ENCODE measurements around the gene PRR30. TPM values are rescaled to one million over a fixed set of nuclear protein-coding genes. Genes with fewer than 3 reads are reported as not detected.
"Not testable (repeated sequence)": the region's sequence is repeated elsewhere in the genome, so short reads cannot be mapped to it uniquely, and the experiment has no call there.

Gene PRR30
- total RNA-seq, 2 donors from 2014 or later = not detected

DNA sequence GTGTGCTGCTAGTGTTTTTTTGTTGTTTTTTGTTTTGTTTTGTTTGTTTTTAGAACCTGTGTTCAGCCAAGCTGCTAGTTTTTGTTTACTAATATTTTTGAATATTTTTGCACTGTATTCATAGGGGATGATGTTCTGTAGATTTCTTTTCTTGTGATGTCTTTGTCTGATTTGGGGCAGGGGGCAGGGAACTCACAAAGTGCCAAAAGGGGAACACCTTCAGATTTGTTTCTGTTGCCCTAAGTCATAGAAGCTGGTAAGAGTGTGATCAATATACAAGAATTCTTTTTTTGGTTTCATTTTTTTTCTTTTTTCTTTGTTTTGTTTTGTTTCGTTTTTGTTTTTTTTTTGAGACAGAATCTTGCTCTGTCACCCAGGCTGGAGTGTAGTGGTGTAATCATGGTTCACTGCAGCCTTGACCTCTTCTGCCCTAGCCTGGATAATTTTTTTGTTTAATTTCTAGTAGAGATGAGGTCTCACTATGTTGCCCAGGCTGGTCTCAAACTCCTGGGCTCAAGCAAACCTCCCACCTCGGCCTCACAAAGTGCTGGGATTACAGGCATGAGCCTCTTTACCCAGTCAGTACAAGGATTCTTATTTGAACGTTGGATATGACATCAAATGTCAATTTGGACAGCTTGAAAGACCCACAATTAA, 40.3 kb upstream of the PRR30 start:
- TF ChIP-seq, protein P1, sequence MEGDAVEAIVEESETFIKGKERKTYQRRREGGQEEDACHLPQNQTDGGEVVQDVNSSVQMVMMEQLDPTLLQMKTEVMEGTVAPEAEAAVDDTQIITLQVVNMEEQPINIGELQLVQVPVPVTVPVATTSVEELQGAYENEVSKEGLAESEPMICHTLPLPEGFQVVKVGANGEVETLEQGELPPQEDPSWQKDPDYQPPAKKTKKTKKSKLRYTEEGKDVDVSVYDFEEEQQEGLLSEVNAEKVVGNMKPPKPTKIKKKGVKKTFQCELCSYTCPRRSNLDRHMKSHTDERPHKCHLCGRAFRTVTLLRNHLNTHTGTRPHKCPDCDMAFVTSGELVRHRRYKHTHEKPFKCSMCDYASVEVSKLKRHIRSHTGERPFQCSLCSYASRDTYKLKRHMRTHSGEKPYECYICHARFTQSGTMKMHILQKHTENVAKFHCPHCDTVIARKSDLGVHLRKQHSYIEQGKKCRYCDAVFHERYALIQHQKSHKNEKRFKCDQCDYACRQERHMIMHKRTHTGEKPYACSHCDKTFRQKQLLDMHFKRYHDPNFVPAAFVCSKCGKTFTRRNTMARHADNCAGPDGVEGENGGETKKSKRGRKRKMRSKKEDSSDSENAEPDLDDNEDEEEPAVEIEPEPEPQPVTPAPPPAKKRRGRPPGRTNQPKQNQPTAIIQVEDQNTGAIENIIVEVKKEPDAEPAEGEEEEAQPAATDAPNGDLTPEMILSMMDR (IDR thresholded peaks at IDR 0.05) = no peak
- Histone ChIP-seq H3K4me1 (ENCODE audit: control insufficient read depth in 1 of 2, low read depth in 2 of 2) (peaks cover 2 to 3% of the 10 kb centered on the region in 2 donors), H3K27me3 (replicated peaks; ENCODE audit: insufficient read depth) (no peaks in the 10 kb centered on the region), H3K4me3 (no peak overlapping the region), H3K36me3 (no peaks in the 10 kb centered on the region), H3K27ac (no peak overlapping the region), H3K9me3 (no peaks in the 10 kb centered on the region)
- DNase-seq (ENCODE audit: low spot score) = no peak
- ATAC-seq (ENCODE audit: insufficient number of reproducible peaks, low FRiP score, low read depth) = no peak

DNA sequence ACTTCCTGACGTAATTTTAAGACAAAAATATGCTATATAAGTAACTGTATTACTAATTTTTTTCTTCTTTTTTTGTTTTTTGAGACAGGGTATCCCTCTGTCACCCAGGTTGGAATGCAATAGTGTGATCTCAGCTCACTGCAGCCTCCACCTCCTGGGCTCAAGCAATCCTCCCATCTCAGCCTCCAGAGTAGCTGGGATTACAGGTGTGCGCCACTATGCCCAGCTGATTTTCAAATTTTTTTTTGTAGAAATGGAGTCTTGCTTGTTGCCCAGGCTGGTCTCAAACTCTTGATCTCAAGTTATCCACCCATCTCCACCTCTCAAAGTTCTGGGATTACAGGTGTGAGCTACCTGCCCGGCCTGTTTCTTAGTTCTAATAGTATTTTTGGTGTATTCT, 39.3 kb upstream of the PRR30 start:
- Histone ChIP-seq H3K4me1 (ENCODE audit: control insufficient read depth in 1 of 2, low read depth in 2 of 2) (no peaks in the 10 kb centered on the region), H3K27me3 (replicated peaks; ENCODE audit: insufficient read depth) (no peaks in the 10 kb centered on the region), H3K4me3 (no peak overlapping the region), H3K27ac (no peak overlapping the region), H3K36me3 (no peaks in the 10 kb centered on the region), H3K9me3 (no peaks in the 10 kb centered on the region)
- ATAC-seq (ENCODE audit: insufficient number of reproducible peaks, low FRiP score, low read depth) (no peak), DNase-seq (ENCODE audit: low spot score) (no peak)
- TF ChIP-seq, protein P1 (IDR thresholded peaks at IDR 0.05) = no peak

DNA sequence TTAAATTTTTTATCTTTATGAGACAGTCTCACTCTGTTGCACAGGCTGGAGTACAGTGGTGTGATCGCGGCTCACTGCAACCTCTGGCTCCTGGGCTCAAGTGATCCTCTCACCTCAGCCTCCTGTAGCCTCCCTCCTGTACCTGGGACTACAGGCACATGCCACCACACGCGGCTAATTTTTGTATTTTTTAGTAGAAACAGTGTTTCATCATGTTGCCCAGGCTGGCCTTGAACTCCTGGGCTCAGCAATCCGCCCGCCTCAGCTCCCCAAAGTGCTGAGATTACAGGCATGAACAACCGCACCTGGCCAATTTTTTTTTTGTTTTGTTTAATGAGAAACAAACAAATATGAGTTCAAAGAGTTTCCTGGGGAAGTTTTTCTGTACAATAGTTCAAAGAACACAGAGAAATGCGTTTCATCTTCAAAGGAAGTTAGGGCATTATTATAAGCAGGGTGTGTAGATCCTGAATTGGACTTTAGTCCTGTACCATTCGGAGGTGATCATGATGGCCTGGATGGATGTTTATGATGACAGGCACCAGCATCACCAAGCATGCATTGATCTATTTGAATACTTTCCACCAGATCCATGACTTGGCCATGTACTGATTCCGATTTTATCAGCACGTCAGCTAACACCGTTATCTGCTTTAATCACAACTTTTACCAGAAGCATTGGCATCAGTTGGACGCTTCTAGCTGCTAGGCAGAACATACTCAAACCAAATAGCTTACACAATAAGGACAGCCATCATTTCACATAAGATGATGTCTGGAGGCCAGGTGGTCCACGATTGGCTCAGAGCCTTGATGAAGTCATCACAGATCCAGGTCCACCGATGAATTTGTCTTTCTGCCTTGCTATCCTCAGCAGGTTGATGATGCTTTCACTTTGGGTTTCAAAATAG, 38.5 kb upstream of the PRR30 start:
- no peaks in the 10 kb centered on the region for H3K27me3 ChIP-seq (replicated peaks; ENCODE audit: insufficient read depth)
- ATAC-seq (ENCODE audit: insufficient number of reproducible peaks, low FRiP score, low read depth) (no peak), DNase-seq (ENCODE audit: low spot score) (no peak)
- no peaks in the 10 kb centered on the region for H3K4me1 ChIP-seq (ENCODE audit: control insufficient read depth in 1 of 2, low read depth in 2 of 2)
- TF ChIP-seq, protein P1 (IDR thresholded peaks at IDR 0.05) = no peak
- no peak overlapping the region for H3K4me3 ChIP-seq
- H3K9me3 ChIP-seq = no peaks in the 10 kb centered on the region
- H3K27ac ChIP-seq = no peak overlapping the region
- H3K36me3 ChIP-seq = no peaks in the 10 kb centered on the region

DNA sequence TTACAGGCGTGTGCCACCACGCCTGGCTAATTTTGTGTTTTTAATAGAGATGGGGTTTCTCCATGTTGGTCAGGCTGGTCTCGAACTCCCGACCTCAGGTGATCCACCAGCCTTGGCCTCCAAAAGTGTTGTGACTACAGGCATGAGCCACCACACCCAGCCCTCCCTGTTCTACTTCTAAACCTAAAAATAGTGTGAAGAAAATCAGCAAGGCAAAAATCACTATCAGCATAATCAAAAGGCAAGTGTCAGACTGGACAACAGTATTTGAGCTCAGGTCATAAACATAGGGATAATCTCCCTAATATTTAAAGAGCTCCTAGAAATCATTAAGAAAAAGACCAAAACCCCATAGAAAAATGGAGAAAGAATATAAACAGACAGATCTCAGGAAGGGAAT, 36.6 kb upstream of the PRR30 start:
- ATAC-seq (ENCODE audit: insufficient number of reproducible peaks, low FRiP score, low read depth); H3K4me3 ChIP-seq; DNase-seq (ENCODE audit: low spot score); H3K36me3 ChIP-seq; H3K27ac ChIP-seq; H3K9me3 ChIP-seq; H3K4me1 ChIP-seq (ENCODE audit: control insufficient read depth in 1 of 2, low read depth in 2 of 2); H3K27me3 ChIP-seq (replicated peaks; ENCODE audit: insufficient read depth): not testable (repeated sequence)

DNA sequence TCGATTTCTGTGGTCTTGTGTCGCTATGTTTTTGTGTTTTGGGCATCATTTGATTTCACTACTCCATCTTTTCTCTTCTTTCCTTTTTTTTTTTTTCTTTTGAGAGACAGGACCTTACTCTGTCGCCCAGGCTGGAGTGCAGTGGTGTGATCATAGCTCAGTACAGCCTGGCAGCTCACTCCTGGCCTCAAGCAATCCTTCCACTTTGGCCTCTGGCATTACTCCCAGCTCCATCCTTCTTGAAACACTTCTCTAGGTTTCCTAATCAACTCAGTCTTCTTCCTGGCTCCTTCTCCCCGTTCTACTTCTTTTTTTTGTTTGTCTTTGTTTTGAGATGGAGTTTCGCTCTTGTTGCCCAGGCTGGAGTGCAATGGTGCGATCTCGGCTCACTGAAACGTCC, 36.1 kb upstream of the PRR30 start:
- no peak for ATAC-seq (ENCODE audit: insufficient number of reproducible peaks, low FRiP score, low read depth)
- no peaks in the 10 kb centered on the region for H3K9me3 ChIP-seq
- H3K27ac ChIP-seq = no peak overlapping the region
- no peaks in the 10 kb centered on the region for H3K36me3 ChIP-seq
- TF ChIP-seq, protein P1 (IDR thresholded peaks at IDR 0.05) = no peak
- DNase-seq (ENCODE audit: low spot score) = no peak
- H3K27me3 ChIP-seq (replicated peaks; ENCODE audit: insufficient read depth) = no peaks in the 10 kb centered on the region
- H3K4me3 ChIP-seq = no peak overlapping the region
- H3K4me1 ChIP-seq (ENCODE audit: control insufficient read depth in 1 of 2, low read depth in 2 of 2) = no peaks in the 10 kb centered on the region

Measured in thoracic aorta (tissue), 2 donors.